GM20000 (cell line): ENCODE measurements around the gene ECSCR.
"Not testable (repeated sequence)": the region's sequence is repeated elsewhere in the genome, so short reads cannot be mapped to it uniquely, and the experiment has no call there.

Experiments used
- DNase-seq: peaks from one replicate; pipeline ENCODE4 v3.0.0; 2012; ENCODE audit warnings: low spot score
- CTCF ChIP-seq: IDR thresholded peaks from 2 replicates; pipeline ENCODE4 v1.5.1; 2012; ENCODE audit warnings: mild to moderate bottlenecking, control low read depth; ENCODE audit errors: extremely low read depth, missing control alignments

ECSCR gene

GRCh38 chr5:139462586-139463276 is at the start of gene ECSCR:
Gene ECSCR, minus strand, starts transcription at chr5:139462743. Its CDS starts 73 bp downstream, at chr5:139462670.
- TF ChIP-seq CTCF, result no peak
- DNase-seq, result no peak

GRCh38 chr5:139504722-139505121 is 42.2 kb upstream of the ECSCR start:
- DNase-seq, result not testable (repeated sequence)

GRCh38 chr5:139503879-139504278 is 41.3 kb upstream of the ECSCR start:
- not testable (repeated sequence) for DNase-seq

GRCh38 chr5:139503036-139503817 is 40.7 kb upstream of the ECSCR start:
- DNase-seq, result not testable (repeated sequence)

- DNase-seq, result no peak
- TF ChIP-seq CTCF, result no peak
Observed at GRCh38 chr5:139501381-139501780, 38.8 kb upstream of the ECSCR start.

GRCh38 chr5:139495638-139496435 is 33.3 kb upstream of the ECSCR start:
- DNase-seq, result no peak
- no peak for TF ChIP-seq CTCF

GRCh38 chr5:139494832-139495231 is 32.3 kb upstream of the ECSCR start:
- no peak for TF ChIP-seq CTCF
- DNase-seq, result no peak

GRCh38 chr5:139494256-139494655 is 31.7 kb upstream of the ECSCR start:
- no peak for DNase-seq

More at GRCh38 chr5:139494256-139494655, 31.7 kb upstream of the ECSCR start:
- TF ChIP-seq CTCF, result no peak
